Stimulated activated CD4-positive, alpha-beta T cell treated with anti-CD3 and anti-CD28 coated beads, Interleukin-4, amount 100 ng/mL, for 48 hours (primary cell): Measurements from ENCODE around the gene NLGN1.
"Not testable (repeated sequence)": the region's sequence is repeated elsewhere in the genome, so short reads cannot be mapped to it uniquely, and the experiment has no call there.

ENCODE experiments used
- DNase-seq, 2 donors: peaks; one replicate each; pipeline ENCODE4 v3.0.0-alpha.2; 2020; ENCODE audit warnings: low read depth in 2 of 2

NLGN1 gene

GRCh38 chr3:174158674-174159073, 761.1 kb downstream of the NLGN1 start:
- no peak for DNase-seq

- DNase-seq = no peak
Measured at GRCh38 chr3:174159604-174160003, 762.1 kb downstream of the NLGN1 start.

GRCh38 chr3:174162550-174162949, 765.0 kb downstream of the NLGN1 start:
- DNase-seq = no peak

- no peak for DNase-seq
Measured at GRCh38 chr3:174168026-174168425, 770.5 kb downstream of the NLGN1 start.

GRCh38 chr3:174168538-174169254, 771.2 kb downstream of the NLGN1 start:
- no peak for DNase-seq

GRCh38 chr3:174169736-174170135, 772.2 kb downstream of the NLGN1 start:
- DNase-seq = no peak

GRCh38 chr3:174170248-174170647, 772.7 kb downstream of the NLGN1 start:
- no peak for DNase-seq

- no peak for DNase-seq
Measured at GRCh38 chr3:174186377-174186989, 788.9 kb downstream of the NLGN1 start.

GRCh38 chr3:174191380-174191779, 793.8 kb downstream of the NLGN1 start:
- no peak for DNase-seq

GRCh38 chr3:174191895-174192294, 794.4 kb downstream of the NLGN1 start:
- no peak for DNase-seq

GRCh38 chr3:174192471-174192870, 794.9 kb downstream of the NLGN1 start:
- no peak for DNase-seq

- DNase-seq = no peak
Measured at GRCh38 chr3:174193604-174194003, 796.1 kb downstream of the NLGN1 start.

- no peak for DNase-seq
Measured at GRCh38 chr3:174197416-174197815, 799.9 kb downstream of the NLGN1 start.

- DNase-seq = no peak
Measured at GRCh38 chr3:174198199-174198598, 800.7 kb downstream of the NLGN1 start.

GRCh38 chr3:174199696-174200095, 802.2 kb downstream of the NLGN1 start:
- no peak for DNase-seq

GRCh38 chr3:174202116-174202515, 804.6 kb downstream of the NLGN1 start:
- DNase-seq = no peak

GRCh38 chr3:174202561-174202960, 805.0 kb downstream of the NLGN1 start:
- DNase-seq = no peak

GRCh38 chr3:174204765-174205164, 807.2 kb downstream of the NLGN1 start:
- no peak for DNase-seq

GRCh38 chr3:174206607-174207192, 809.2 kb downstream of the NLGN1 start:
- DNase-seq = no peak

GRCh38 chr3:174208161-174208560, 810.6 kb downstream of the NLGN1 start:
- DNase-seq = no peak

GRCh38 chr3:174211896-174212295, 814.4 kb downstream of the NLGN1 start:
- not testable (repeated sequence) for DNase-seq

- DNase-seq = no peak
Measured at GRCh38 chr3:174215456-174215855, 817.9 kb downstream of the NLGN1 start.

GRCh38 chr3:174216019-174216418, 818.5 kb downstream of the NLGN1 start:
- DNase-seq = no peak
